HEK293 (cell line): ENCODE measurements around the gene TLR8.

Source experiments
- CTCF ChIA-PET: fragments of 350-600 bp; formaldehyde crosslinking; extraction: SDS; loops from one replicate; lab custom pipeline; 2021; ENCODE audit warnings: antibody characterized with exemption; lab: Yijun Ruan, JAX
- POLR2A ChIA-PET: fragments of 300-600 bp; formaldehyde crosslinking; extraction: SDS; loops from one replicate; lab custom pipeline; 2020; ENCODE audit warnings: antibody characterized with exemption, inconsistent platforms; lab: Yijun Ruan, JAX
- H3K27ac ChIP-seq: fragments of 200-500 bp; sonication (Bioruptor generic); 2 replicates; pipeline ENCODE4 v1.5.1; 2014; ENCODE audit warnings: low read depth, low read length, control low read depth, inconsistent platforms; ENCODE audit errors: extremely low read depth
- H3K36me3 ChIP-seq, 2 experiments: fragments of 200-500 bp in 1 of 2; sonication (Bioruptor generic) in 1 of 2; 1 replicate in 1 of 2; 2 replicates in 1 of 2; pipeline ENCODE4 v1.5.1; 2014 to 2017; ENCODE audit warnings: inconsistent platforms in 2 of 2, low read length in 2 of 2; ENCODE audit not compliant: control insufficient read depth in 2 of 2, insufficient read depth in 1 of 2
- H3K4me1 ChIP-seq: fragments of 200-500 bp; sonication (Bioruptor generic); 2 replicates; pipeline ENCODE4 v1.5.1; 2014; ENCODE audit warnings: mild to moderate bottlenecking, low read length, inconsistent platforms; ENCODE audit not compliant: control insufficient read depth, insufficient read depth
- H3K4me3 ChIP-seq: 2 replicates; pipeline ENCODE4 v1.5.1; 2011; ENCODE audit warnings: low read depth, mild to moderate bottlenecking, control low read depth, low read length, moderate library complexity
- H3K9me3 ChIP-seq: fragments of 200-500 bp; sonication (Bioruptor generic); 2 replicates; pipeline ENCODE4 v1.5.1; 2014; ENCODE audit warnings: low read depth, low read length, inconsistent platforms; ENCODE audit not compliant: control insufficient read depth, insufficient read depth
- GLIS2 ChIP-seq: fragments of 450-650 bp; formaldehyde crosslinking; IDR thresholded peaks from 2 replicates; pipeline ENCODE4 v1.5.1; 2016; ENCODE audit warnings: missing biosample characterization, missing genetic modification characterization
- SALL2 ChIP-seq: fragments of 450-650 bp; formaldehyde crosslinking; IDR thresholded peaks from 2 replicates; pipeline ENCODE4 v1.5.0; 2017; ENCODE audit warnings: missing biosample characterization, mild to moderate bottlenecking, missing genetic modification characterization, borderline replicate concordance
- SP2 ChIP-seq: fragments of 450-650 bp; formaldehyde crosslinking; IDR thresholded peaks from 2 replicates; pipeline ENCODE4 v1.5.1; 2016; ENCODE audit warnings: missing biosample characterization, missing genetic modification characterization
- SP3 ChIP-seq: fragments of 450-650 bp; formaldehyde crosslinking; IDR thresholded peaks from 2 replicates; pipeline ENCODE4 v1.5.1; 2016; ENCODE audit warnings: missing biosample characterization, missing genetic modification characterization
- ZBTB21 ChIP-seq: fragments of 450-650 bp; formaldehyde crosslinking; IDR thresholded peaks from 2 replicates; pipeline ENCODE4 v1.5.1; 2017; ENCODE audit warnings: missing biosample characterization, missing genetic modification characterization
- ZBTB8A ChIP-seq: fragments of 450-650 bp; formaldehyde crosslinking; IDR thresholded peaks from 2 replicates; pipeline ENCODE4 v1.5.1; 2016; ENCODE audit warnings: missing biosample characterization, missing genetic modification characterization
- ZNF10 ChIP-seq: fragments of 450-650 bp; formaldehyde crosslinking; IDR thresholded peaks from 2 replicates; pipeline ENCODE4 v1.5.1; 2017; ENCODE audit warnings: missing biosample characterization, missing genetic modification characterization
- ZNF174 ChIP-seq: fragments of 450-650 bp; formaldehyde crosslinking; IDR thresholded peaks from 2 replicates; pipeline ENCODE4 v1.5.0; 2017; ENCODE audit warnings: missing biosample characterization, mild to moderate bottlenecking, missing genetic modification characterization
- ZNF2 ChIP-seq: fragments of 450-650 bp; formaldehyde crosslinking; IDR thresholded peaks from 2 replicates; pipeline ENCODE4 v1.5.1; 2016; ENCODE audit warnings: missing biosample characterization, missing genetic modification characterization
- ZNF223 ChIP-seq: fragments of 450-650 bp; formaldehyde crosslinking; IDR thresholded peaks from 2 replicates; pipeline ENCODE4 v1.5.1; 2016; ENCODE audit warnings: missing biosample characterization, missing genetic modification characterization
- ZNF354C ChIP-seq: fragments of 450-650 bp; formaldehyde crosslinking; IDR thresholded peaks from 2 replicates; pipeline ENCODE4 v1.5.1; 2016; ENCODE audit warnings: missing biosample characterization, missing genetic modification characterization, low read depth, borderline replicate concordance
- ZNF510 ChIP-seq: fragments of 450-650 bp; formaldehyde crosslinking; IDR thresholded peaks from 2 replicates; pipeline ENCODE4 v1.5.1; 2018; ENCODE audit warnings: mild to moderate bottlenecking, missing genetic modification characterization, missing biosample characterization; ENCODE audit not compliant: insufficient replicate concordance
- ZNF626 ChIP-seq: fragments of 450-650 bp; sonication (Bioruptor Pico); formaldehyde crosslinking; IDR thresholded peaks from 2 replicates; pipeline ENCODE4 v1.5.1; 2018; ENCODE audit warnings: missing biosample characterization, missing genetic modification characterization, inconsistent platforms
- ZNF654 ChIP-seq: fragments of 450-650 bp; formaldehyde crosslinking; IDR thresholded peaks from 2 replicates; pipeline ENCODE4 v1.5.1; 2016; ENCODE audit warnings: low read depth, missing biosample characterization, missing genetic modification characterization
- ZNF677 ChIP-seq: fragments of 450-650 bp; IDR thresholded peaks from 2 replicates; pipeline ENCODE4 v1.5.0; 2018; ENCODE audit warnings: missing biosample characterization, mild to moderate bottlenecking, missing genetic modification characterization, moderate library complexity
- ZNF701 ChIP-seq: fragments of 450-650 bp; formaldehyde crosslinking; IDR thresholded peaks from 2 replicates; pipeline ENCODE4 v1.5.1; 2016; ENCODE audit warnings: missing biosample characterization, missing genetic modification characterization
- ZNF776 ChIP-seq: fragments of 450-650 bp; formaldehyde crosslinking; IDR thresholded peaks from 2 replicates; pipeline ENCODE4 v1.5.0; 2017; ENCODE audit warnings: missing biosample characterization, missing genetic modification characterization, borderline replicate concordance
- ZNF830 ChIP-seq: fragments of 450-650 bp; IDR thresholded peaks from 2 replicates; pipeline ENCODE4 v1.5.0; 2018; ENCODE audit warnings: missing biosample characterization, missing genetic modification characterization, low read depth, mild to moderate bottlenecking, moderate library complexity
- ZXDB ChIP-seq: fragments of 450-650 bp; formaldehyde crosslinking; IDR thresholded peaks from 2 replicates; pipeline ENCODE4 v1.5.1; 2016; ENCODE audit warnings: missing biosample characterization, missing genetic modification characterization
- TF ChIP-seq, protein P1 (sequence below): fragments of 450-650 bp; formaldehyde crosslinking; IDR thresholded peaks from 2 replicates; pipeline ENCODE4 v1.5.1; 2016; ENCODE audit warnings: missing biosample characterization, missing genetic modification characterization, low read depth
- TF ChIP-seq, protein P2 (sequence below): fragments of 450-650 bp; formaldehyde crosslinking; IDR thresholded peaks from 2 replicates; pipeline ENCODE4 v1.5.1; 2016; ENCODE audit warnings: missing biosample characterization, missing genetic modification characterization

Gene TLR8

DNA sequence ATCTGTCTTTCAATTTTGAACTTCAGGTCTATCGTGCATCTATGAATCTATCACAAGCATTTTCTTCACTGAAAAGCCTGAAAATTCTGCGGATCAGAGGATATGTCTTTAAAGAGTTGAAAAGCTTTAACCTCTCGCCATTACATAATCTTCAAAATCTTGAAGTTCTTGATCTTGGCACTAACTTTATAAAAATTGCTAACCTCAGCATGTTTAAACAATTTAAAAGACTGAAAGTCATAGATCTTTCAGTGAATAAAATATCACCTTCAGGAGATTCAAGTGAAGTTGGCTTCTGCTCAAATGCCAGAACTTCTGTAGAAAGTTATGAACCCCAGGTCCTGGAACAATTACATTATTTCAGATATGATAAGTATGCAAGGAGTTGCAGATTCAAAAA, 19.9 kb upstream of the TLR8 start:
- no peak for TF ChIP-seq GLIS2 (tag by site-specific recombination)
- TF ChIP-seq ZNF10: no peak
- TF ChIP-seq, protein P1, sequence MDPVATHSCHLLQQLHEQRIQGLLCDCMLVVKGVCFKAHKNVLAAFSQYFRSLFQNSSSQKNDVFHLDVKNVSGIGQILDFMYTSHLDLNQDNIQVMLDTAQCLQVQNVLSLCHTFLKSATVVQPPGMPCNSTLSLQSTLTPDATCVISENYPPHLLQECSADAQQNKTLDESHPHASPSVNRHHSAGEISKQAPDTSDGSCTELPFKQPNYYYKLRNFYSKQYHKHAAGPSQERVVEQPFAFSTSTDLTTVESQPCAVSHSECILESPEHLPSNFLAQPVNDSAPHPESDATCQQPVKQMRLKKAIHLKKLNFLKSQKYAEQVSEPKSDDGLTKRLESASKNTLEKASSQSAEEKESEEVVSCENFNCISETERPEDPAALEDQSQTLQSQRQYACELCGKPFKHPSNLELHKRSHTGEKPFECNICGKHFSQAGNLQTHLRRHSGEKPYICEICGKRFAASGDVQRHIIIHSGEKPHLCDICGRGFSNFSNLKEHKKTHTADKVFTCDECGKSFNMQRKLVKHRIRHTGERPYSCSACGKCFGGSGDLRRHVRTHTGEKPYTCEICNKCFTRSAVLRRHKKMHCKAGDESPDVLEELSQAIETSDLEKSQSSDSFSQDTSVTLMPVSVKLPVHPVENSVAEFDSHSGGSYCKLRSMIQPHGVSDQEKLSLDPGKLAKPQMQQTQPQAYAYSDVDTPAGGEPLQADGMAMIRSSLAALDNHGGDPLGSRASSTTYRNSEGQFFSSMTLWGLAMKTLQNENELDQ (tag by site-specific recombination): no peak
- TF ChIP-seq ZNF626 (tag by site-specific recombination): no peak
- no peak for TF ChIP-seq SP3 (tag by site-specific recombination)
- no peak for TF ChIP-seq ZXDB (tag by site-specific recombination)
- no peak for TF ChIP-seq ZNF830
- TF ChIP-seq ZNF2 (tag by site-specific recombination): no peak
- ChIA-PET CTCF (interaction anchor here (0.6 to 1.1 kb wide), 4 partner anchors 10 to 673 kb away, joined by 3 read pairs; no protein-coding TSS in a partner anchor), POLR2A (no interaction called here)
- no peak overlapping the region for H3K27ac ChIP-seq
- no peaks in the 10 kb centered on the region for H3K36me3 ChIP-seq
- no peaks in the 10 kb centered on the region for H3K9me3 ChIP-seq
- no peak overlapping the region for H3K4me3 ChIP-seq
- no peaks in the 10 kb centered on the region for H3K4me1 ChIP-seq

- H3K9me3 ChIP-seq: no peaks in the 10 kb centered on the region
- ChIA-PET CTCF (interaction anchor here (0.6 to 1.1 kb wide), 2 partner anchors 62 to 674 kb away, joined by 3 read pairs; no protein-coding TSS in a partner anchor), POLR2A (no interaction called here)
- H3K27ac ChIP-seq: no peak overlapping the region
- H3K36me3 ChIP-seq: no peaks in the 10 kb centered on the region
- H3K4me3 ChIP-seq: no peak overlapping the region
- no peak for TF ChIP-seq ZNF510 (tag by site-specific recombination)
- no peak for TF ChIP-seq ZNF776 (tag by site-specific recombination)
- TF ChIP-seq ZNF223: no peak
- no peak for TF ChIP-seq SALL2
- TF ChIP-seq ZBTB8A: no peak
- TF ChIP-seq, protein P2, sequence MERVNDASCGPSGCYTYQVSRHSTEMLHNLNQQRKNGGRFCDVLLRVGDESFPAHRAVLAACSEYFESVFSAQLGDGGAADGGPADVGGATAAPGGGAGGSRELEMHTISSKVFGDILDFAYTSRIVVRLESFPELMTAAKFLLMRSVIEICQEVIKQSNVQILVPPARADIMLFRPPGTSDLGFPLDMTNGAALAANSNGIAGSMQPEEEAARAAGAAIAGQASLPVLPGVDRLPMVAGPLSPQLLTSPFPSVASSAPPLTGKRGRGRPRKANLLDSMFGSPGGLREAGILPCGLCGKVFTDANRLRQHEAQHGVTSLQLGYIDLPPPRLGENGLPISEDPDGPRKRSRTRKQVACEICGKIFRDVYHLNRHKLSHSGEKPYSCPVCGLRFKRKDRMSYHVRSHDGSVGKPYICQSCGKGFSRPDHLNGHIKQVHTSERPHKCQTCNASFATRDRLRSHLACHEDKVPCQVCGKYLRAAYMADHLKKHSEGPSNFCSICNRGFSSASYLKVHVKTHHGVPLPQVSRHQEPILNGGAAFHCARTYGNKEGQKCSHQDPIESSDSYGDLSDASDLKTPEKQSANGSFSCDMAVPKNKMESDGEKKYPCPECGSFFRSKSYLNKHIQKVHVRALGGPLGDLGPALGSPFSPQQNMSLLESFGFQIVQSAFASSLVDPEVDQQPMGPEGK (tag by site-specific recombination): no peak
- no peak for TF ChIP-seq ZNF174 (tag by site-specific recombination)
- no peak for TF ChIP-seq ZBTB21 (tag by site-specific recombination)
- no peak for TF ChIP-seq ZNF677 (tag by site-specific recombination)
- no peak for TF ChIP-seq ZNF701 (tag by site-specific recombination)
- TF ChIP-seq SP2 (tag by site-specific recombination): no peak
- TF ChIP-seq ZNF654: no peak
- TF ChIP-seq ZNF354C: no peak
- H3K4me1 ChIP-seq: no peaks in the 10 kb centered on the region
These were observed 19.3 kb upstream of the TLR8 start for GRCh38 chrX:12887141-12887540.
